Liver (tissue), 3 donors: ENCODE results near the gene SEM1.

ENCODE experiments used
- TF ChIP-seq, protein P1 (sequence below): fragments of 150-350 bp; IDR thresholded peaks from 2 replicates; pipeline ENCODE4 v1.5.1; 2017; ENCODE audit warnings: improper control_type of control experiment, low read depth, low read length; ENCODE audit not compliant: missing input control
- TF ChIP-seq, protein P2 (sequence below): IDR thresholded peaks from 2 replicates; pipeline ENCODE4 v1.6.1; 2016; ENCODE audit warnings: antibody characterized with exemption
- donor health status: healthy.
- donor health status: healthy.

- TF ChIP-seq, protein P1, sequence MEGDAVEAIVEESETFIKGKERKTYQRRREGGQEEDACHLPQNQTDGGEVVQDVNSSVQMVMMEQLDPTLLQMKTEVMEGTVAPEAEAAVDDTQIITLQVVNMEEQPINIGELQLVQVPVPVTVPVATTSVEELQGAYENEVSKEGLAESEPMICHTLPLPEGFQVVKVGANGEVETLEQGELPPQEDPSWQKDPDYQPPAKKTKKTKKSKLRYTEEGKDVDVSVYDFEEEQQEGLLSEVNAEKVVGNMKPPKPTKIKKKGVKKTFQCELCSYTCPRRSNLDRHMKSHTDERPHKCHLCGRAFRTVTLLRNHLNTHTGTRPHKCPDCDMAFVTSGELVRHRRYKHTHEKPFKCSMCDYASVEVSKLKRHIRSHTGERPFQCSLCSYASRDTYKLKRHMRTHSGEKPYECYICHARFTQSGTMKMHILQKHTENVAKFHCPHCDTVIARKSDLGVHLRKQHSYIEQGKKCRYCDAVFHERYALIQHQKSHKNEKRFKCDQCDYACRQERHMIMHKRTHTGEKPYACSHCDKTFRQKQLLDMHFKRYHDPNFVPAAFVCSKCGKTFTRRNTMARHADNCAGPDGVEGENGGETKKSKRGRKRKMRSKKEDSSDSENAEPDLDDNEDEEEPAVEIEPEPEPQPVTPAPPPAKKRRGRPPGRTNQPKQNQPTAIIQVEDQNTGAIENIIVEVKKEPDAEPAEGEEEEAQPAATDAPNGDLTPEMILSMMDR = no peak
- TF ChIP-seq, protein P2, sequence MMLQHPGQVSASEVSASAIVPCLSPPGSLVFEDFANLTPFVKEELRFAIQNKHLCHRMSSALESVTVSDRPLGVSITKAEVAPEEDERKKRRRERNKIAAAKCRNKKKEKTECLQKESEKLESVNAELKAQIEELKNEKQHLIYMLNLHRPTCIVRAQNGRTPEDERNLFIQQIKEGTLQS = peak; percentile 29
Observed at GRCh38 chr7:96709381-96710228, at the start of gene SEM1.
